Caco-2 (cell line): Measurements from ENCODE around the gene DUSP3. TPM values are rescaled to one million over a fixed set of nuclear protein-coding genes. Genes with fewer than 3 reads are reported as not detected.

ENCODE experiments used
- BruUV-seq: library from RNA; stranded (reverse); fragments of 400-500 nt; replicated peaks from 2 replicates; lab custom pipeline; 2021; lab: Mats Ljungman, UMichigan
- CTCF ChIA-PET: fragments of 300-600 bp; sonication (Branson Sonifier 250); formaldehyde crosslinking; loops from one replicate; lab custom pipeline; 2022; ENCODE audit warnings: antibody characterized with exemption; lab: Charles Lee
- POLR2A ChIA-PET: fragments of 300-600 bp; sonication (Branson Sonifier 250); formaldehyde crosslinking; loops from one replicate; lab custom pipeline; 2022; ENCODE audit warnings: antibody characterized with exemption; lab: Charles Lee
- DNase-seq, 2 experiments: peaks; one replicate each; pipeline versions ENCODE4 v3.0.0 to v3.0.0-alpha.2; 2020 to 2022
- H3K27me3 ChIP-seq: replicated peaks from 2 replicates; pipeline ENCODE4 v1.6.0; 2011; ENCODE audit warnings: low read length; ENCODE audit not compliant: control insufficient read depth, insufficient read depth
- H3K36me3 ChIP-seq: 2 replicates; pipeline ENCODE4 v1.5.1; 2011; ENCODE audit warnings: low read length; ENCODE audit not compliant: control insufficient read depth, insufficient read depth
- H3K4me1 ChIP-seq: fragments of 250-450 bp; sonication (Bioruptor Pico); 2 replicates; pipeline ENCODE4 v1.5.1; 2020; ENCODE audit warnings: mild to moderate bottlenecking
- H3K4me3 ChIP-seq: 2 replicates; pipeline ENCODE4 v1.5.1; 2011; ENCODE audit warnings: low read depth, mild to moderate bottlenecking, control low read depth, low read length
- H3K9me3 ChIP-seq: fragments of 250-450 bp; sonication (Bioruptor Pico); 2 replicates; pipeline ENCODE4 v1.5.1; 2020; ENCODE audit warnings: mild to moderate bottlenecking, moderate library complexity
- H3K27ac Mint-ChIP-seq: one replicate; pipeline ENCODE4 v1.8.0; 2022; ENCODE audit warnings: mixed read lengths; ENCODE audit not compliant: unreplicated experiment
- H3K27me3 Mint-ChIP-seq: one replicate; pipeline ENCODE4 v1.8.0; 2022; ENCODE audit warnings: mixed read lengths; ENCODE audit not compliant: insufficient read depth, unreplicated experiment
- H3K36me3 Mint-ChIP-seq: one replicate; pipeline ENCODE4 v1.8.0; 2022; ENCODE audit warnings: mild to moderate bottlenecking, mixed read lengths; ENCODE audit not compliant: insufficient read depth, unreplicated experiment
- H3K4me1 Mint-ChIP-seq: one replicate; pipeline ENCODE4 v1.8.0; 2022; ENCODE audit warnings: low read depth, mixed read lengths; ENCODE audit not compliant: unreplicated experiment
- H3K4me3 Mint-ChIP-seq: one replicate; pipeline ENCODE4 v1.8.0; 2022; ENCODE audit warnings: mild to moderate bottlenecking, moderate library complexity, mixed read lengths; ENCODE audit not compliant: unreplicated experiment
- H3K9me3 Mint-ChIP-seq: one replicate; pipeline ENCODE4 v1.8.0; 2022; ENCODE audit warnings: mixed read lengths; ENCODE audit not compliant: unreplicated experiment
- CTCF ChIP-seq, 2 experiments: fragments of 200-600 bp in 1 of 2; IDR thresholded peaks; 1 replicate in 1 of 2; 2 replicates in 1 of 2; pipeline versions ENCODE4 v1.5.1 to v1.8.0; 2011 to 2022; ENCODE audit warnings: antibody characterized with exemption in 1 of 2, control low read depth in 1 of 2, inconsistent platforms in 1 of 2, low read depth in 1 of 2, low read length in 1 of 2, mild to moderate bottlenecking in 1 of 2, moderate library complexity in 1 of 2; ENCODE audit not compliant: insufficient read depth in 1 of 2, severe bottlenecking in 1 of 2, unreplicated experiment in 1 of 2
- intact Hi-C: fragments of 100-400 bp; cut with micrococcal nuclease; formaldehyde crosslinking; loops from one replicate; pipeline ENCODE4 v1.10.0; 2022; ENCODE audit not compliant: unreplicated experiment
- total RNA-seq: library from RNA; stranded (reverse); gene quantifications from 2 replicates; pipeline ENCODE4 v1.2.3, GENCODE V29; 2022

The DUSP3 gene
- total RNA-seq, 1 experiment from 2014 or later: 86.3 TPM

GRCh38 chr17:43756201-43756600, 22.6 kb downstream of the DUSP3 start:
- Mint-ChIP-seq H3K9me3 (no peaks in the 10 kb centered on the region), H3K4me3 (no peak overlapping the region), H3K4me1 (peaks cover 9% of the 10 kb centered on the region), H3K27ac (no peak overlapping the region), H3K27me3 (no peaks in the 10 kb centered on the region), H3K36me3 (peaks cover 6% of the 10 kb centered on the region)
- POLR2A ChIA-PET: no interaction called here
- CTCF ChIA-PET: no interaction called here
- intact Hi-C loops: no loop called here
- Histone ChIP-seq H3K27me3 (no peaks in the 10 kb centered on the region), H3K4me1 (no peaks in the 10 kb centered on the region), H3K4me3 (no peak overlapping the region), H3K9me3 (no peaks in the 10 kb centered on the region), H3K36me3 (no peaks in the 10 kb centered on the region)
- TF ChIP-seq CTCF (IDR thresholded peaks at IDR 0.05; ENCODE audit: insufficient read depth in 1 of 2, low read depth in 1 of 2, low read length in 1 of 2, severe bottlenecking in 1 of 2, unreplicated experiment in 1 of 2): no peak
- BruUV-seq: no TSS peak
- DNase-seq: no peak

GRCh38 chr17:43755389-43755875, 23.3 kb downstream of the DUSP3 start:
- intact Hi-C loops: no loop called here
- no peaks in the 10 kb centered on the region for H3K27me3 ChIP-seq
- H3K4me3 Mint-ChIP-seq: no peak overlapping the region
- no peak for DNase-seq
- H3K4me1 ChIP-seq: no peaks in the 10 kb centered on the region
- no peaks in the 10 kb centered on the region for H3K27me3 Mint-ChIP-seq
- no peaks in the 10 kb centered on the region for H3K9me3 Mint-ChIP-seq
- no peaks in the 10 kb centered on the region for H3K9me3 ChIP-seq
- POLR2A ChIA-PET: interaction anchor here (0.6 kb wide), 1 partner anchor 11 kb away, joined by 4 read pairs; no protein-coding TSS in a partner anchor
- no TSS peak for BruUV-seq
- no peak overlapping the region for H3K4me3 ChIP-seq
- H3K36me3 ChIP-seq: no peaks in the 10 kb centered on the region
- peaks cover 5% of the 10 kb centered on the region for H3K36me3 Mint-ChIP-seq
- peaks cover 6% of the 10 kb centered on the region for H3K4me1 Mint-ChIP-seq
- TF ChIP-seq CTCF (IDR thresholded peaks at IDR 0.05; ENCODE audit: insufficient read depth in 1 of 2, low read depth in 1 of 2, low read length in 1 of 2, severe bottlenecking in 1 of 2, unreplicated experiment in 1 of 2): no peak
- H3K27ac Mint-ChIP-seq: no peak overlapping the region
- CTCF ChIA-PET: no interaction called here

- H3K4me1 Mint-ChIP-seq: peaks cover under 1% of the 10 kb centered on the region
- H3K9me3 Mint-ChIP-seq: no peaks in the 10 kb centered on the region
- H3K36me3 ChIP-seq: no peaks in the 10 kb centered on the region
- H3K4me3 Mint-ChIP-seq: no peak overlapping the region
- H3K9me3 ChIP-seq: no peaks in the 10 kb centered on the region
- H3K27me3 ChIP-seq: no peaks in the 10 kb centered on the region
- BruUV-seq: no TSS peak
- TF ChIP-seq CTCF (IDR thresholded peaks at IDR 0.05; ENCODE audit: insufficient read depth in 1 of 2, low read depth in 1 of 2, low read length in 1 of 2, severe bottlenecking in 1 of 2, unreplicated experiment in 1 of 2): no peak
- H3K27me3 Mint-ChIP-seq: peaks cover 1% of the 10 kb centered on the region
- no peak overlapping the region for H3K4me3 ChIP-seq
- no peaks in the 10 kb centered on the region for H3K36me3 Mint-ChIP-seq
- intact Hi-C loops: no loop called here
- no peak overlapping the region for H3K27ac Mint-ChIP-seq
- POLR2A ChIA-PET: interaction anchor here (0.6 kb wide), 1 partner anchor 11 kb away, joined by 4 read pairs; no protein-coding TSS in a partner anchor
- no peak for DNase-seq
- CTCF ChIA-PET: no interaction called here
- H3K4me1 ChIP-seq: no peaks in the 10 kb centered on the region
Measured at GRCh38 chr17:43754947-43755346, 23.8 kb downstream of the DUSP3 start.
